ENCODE measurements around the gene PSORS1C2. TPM values are rescaled to one million over a fixed set of nuclear protein-coding genes. Genes with fewer than 3 reads are reported as not detected.
"Not testable (repeated sequence)": the region's sequence is repeated elsewhere in the genome, so short reads cannot be mapped to it uniquely, and the experiment has no call there.

PSORS1C2 gene
- polyA plus RNA-seq, 1 of the 3 experiments (the other 2 are of a cell fraction): not detected

GRCh38 chr6:31170600-31170881 lies 31.7 kb upstream of the PSORS1C2 start, which contains the start of gene POU5F1:
POU5F1 (minus strand) TSS chr6:31170682; CDS start chr6:31170620, 62 bp downstream.
- WGBS (ENCODE audit: low lambda C conversion rate): 78% methylated on average over 7 of the region's 9 CpGs

DNA sequence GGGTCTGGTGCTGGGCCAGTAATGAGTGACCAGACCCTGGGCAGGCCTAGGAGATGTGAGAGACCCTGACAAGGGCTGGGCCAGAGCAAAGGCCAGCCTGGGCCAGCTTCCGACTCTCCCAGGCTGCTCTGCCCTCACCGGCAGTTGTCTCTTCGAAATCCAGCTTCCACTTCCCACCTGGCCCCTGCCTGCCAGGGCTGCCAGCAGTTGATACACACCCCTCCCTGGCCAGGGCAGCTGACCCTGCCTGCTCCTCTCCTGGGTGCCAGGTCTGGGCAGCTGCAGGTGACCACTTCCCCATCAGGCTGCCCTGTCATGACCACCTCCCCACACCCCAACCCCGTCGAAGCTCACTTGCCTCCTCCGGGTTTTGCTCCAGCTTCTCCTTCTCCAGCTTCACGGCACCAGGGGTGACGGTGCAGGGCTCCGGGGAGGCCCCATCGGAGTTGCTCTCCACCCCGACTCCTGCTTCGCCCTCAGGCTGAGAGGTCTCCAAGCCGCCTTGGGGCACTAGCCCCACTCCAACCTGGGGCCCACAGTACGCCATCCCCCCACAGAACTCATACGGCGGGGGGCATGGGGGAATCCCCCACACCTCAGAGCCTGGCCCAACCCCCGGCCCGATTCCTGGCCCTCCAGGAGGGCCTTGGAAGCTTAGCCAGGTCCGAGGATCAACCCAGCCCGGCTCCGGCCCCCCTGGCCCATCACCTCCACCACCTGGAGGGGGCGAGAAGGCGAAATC lies 31.2 kb upstream of the PSORS1C2 start:
- H3K4me3 ChIP-seq (ENCODE audit: low read depth in 2 of 2, low read length in 1 of 2); H3K4me1 ChIP-seq (ENCODE audit: control insufficient read depth in 1 of 2, insufficient read depth in 2 of 2, low read depth in 1 of 2, low read length in 1 of 2); H3K27me3 ChIP-seq (ENCODE audit: insufficient read depth); H3K9me3 ChIP-seq; POLR2A ChIA-PET; H3K27ac ChIP-seq (ENCODE audit: low read depth in 2 of 2, low read length in 1 of 2); H3K4me2 ChIP-seq; H4K20me1 ChIP-seq (ENCODE audit: insufficient read depth); H3K36me3 ChIP-seq (replicated peaks in 1 of 2; ENCODE audit: control insufficient read depth in 1 of 2, insufficient read depth in 2 of 2, low read length in 1 of 2); H2AFZ ChIP-seq (ENCODE audit: low read depth); DNase-seq; H3K79me2 ChIP-seq (ENCODE audit: insufficient read depth); CTCF ChIA-PET; H3F3A ChIP-seq (replicated peaks; ENCODE audit: insufficient read depth); H3K9ac ChIP-seq; H3K9me2 ChIP-seq: not testable (repeated sequence)
- WGBS (ENCODE audit: low lambda C conversion rate): 86% methylated on average over 17 of the region's 23 CpGs

More at GRCh38 chr6:31170600-31170881, 31.7 kb upstream of the PSORS1C2 start, which contains the start of gene POU5F1:
- no peaks in the 10 kb centered on the region for H4K20me1 ChIP-seq (ENCODE audit: insufficient read depth)
- TF ChIP-seq SMC3 (IDR thresholded peaks at IDR 0.05; ENCODE audit: low read depth, low read length) (no peak), TCF12 (IDR thresholded peaks at IDR 0.05) (no peak), RFX5 (IDR thresholded peaks at IDR 0.05; ENCODE audit: low read length) (no peak), MEF2A (IDR thresholded peaks at IDR 0.05; ENCODE audit: borderline replicate concordance, low read depth) (no peak), TAF1 (IDR thresholded peaks at IDR 0.05; ENCODE audit: borderline replicate concordance, low read depth, low read length) (no peak), FOXJ3 (CRISPR knock-in tag; IDR thresholded peaks at IDR 0.05) (no peak), YY1 (IDR thresholded peaks at IDR 0.05; ENCODE audit: low read depth) (no peak), CHD2 (IDR thresholded peaks at IDR 0.05; ENCODE audit: low read length, partially characterized antibody) (no peak), GATA2 (CRISPR knock-in tag; IDR thresholded peaks at IDR 0.05) (no peak), POLR2AphosphoS5 (IDR thresholded peaks at IDR 0.05; ENCODE audit: low read depth, low read length) (no peak), JUND (IDR thresholded peaks at IDR 0.05) (no peak), USF1 (IDR thresholded peaks at IDR 0.05; ENCODE audit: borderline replicate concordance, low read depth) (no peak), MXI1 (IDR thresholded peaks at IDR 0.05; ENCODE audit: low read depth, low read length) (no peak), RAD21 (IDR thresholded peaks at IDR 0.05; ENCODE audit: low read length) (no peak), TEAD4 (IDR thresholded peaks at IDR 0.05; ENCODE audit: borderline replicate concordance, insufficient read depth) (no peak), RXRA (IDR thresholded peaks at IDR 0.05; ENCODE audit: borderline replicate concordance, low read depth) (no peak)
- no peaks in the 10 kb centered on the region for H3K9me2 ChIP-seq
- no peaks in the 10 kb centered on the region for H3K9me3 ChIP-seq
- no peaks in the 10 kb centered on the region for H3K79me2 ChIP-seq (ENCODE audit: insufficient read depth)
- ChIA-PET POLR2A (no interaction called here), CTCF (interaction anchor here (2.3 kb wide), 1 partner anchor 22 kb away, joined by 10 read pairs; no protein-coding TSS in a partner anchor)
- DNase-seq: no peak
- no peaks in the 10 kb centered on the region for H3F3A ChIP-seq (replicated peaks; ENCODE audit: insufficient read depth)
- H3K9ac ChIP-seq: no peak within 1 kb of the TSS
- H3K36me3 ChIP-seq (replicated peaks in 1 of 2; ENCODE audit: control insufficient read depth in 1 of 2, insufficient read depth in 2 of 2, low read length in 1 of 2): no peaks in the 10 kb centered on the region
- no peak within 1 kb of the TSS for H3K27ac ChIP-seq (ENCODE audit: low read depth in 2 of 2, low read length in 1 of 2)
- H2AFZ ChIP-seq (ENCODE audit: low read depth): no peak within 1 kb of the TSS
- no peak within 1 kb of the TSS for H3K4me3 ChIP-seq (ENCODE audit: low read depth in 2 of 2, low read length in 1 of 2)
- H3K27me3 ChIP-seq (ENCODE audit: insufficient read depth): no peaks in the 10 kb centered on the region
- no peak within 1 kb of the TSS for H3K4me2 ChIP-seq
- H3K4me1 ChIP-seq (ENCODE audit: control insufficient read depth in 1 of 2, insufficient read depth in 2 of 2, low read depth in 1 of 2, low read length in 1 of 2): no peaks in the 10 kb centered on the region
